Coronary artery (tissue), 2 donors: Measurements from ENCODE around the gene HPSE2.

ENCODE experiments used
- DNase-seq: peaks from one replicate; pipeline ENCODE4 v3.0.0-alpha.2; 2017; ENCODE audit warnings: low spot score
- H3K27ac ChIP-seq, 2 donors: fragments of 200-600 bp; sonication (generic); one replicate each; pipeline ENCODE4 v1.5.1; 2016 to 2019
- H3K4me3 ChIP-seq: fragments of 200-600 bp; sonication (generic); 2 replicates; pipeline ENCODE4 v1.5.1; 2016; ENCODE audit warnings: mild to moderate bottlenecking, moderate library complexity
- TF ChIP-seq, protein P1 (sequence below): fragments of 200-600 bp; sonication (generic); IDR thresholded peaks from one replicate; pipeline ENCODE4 v1.5.1; 2019; ENCODE audit warnings: antibody characterized with exemption

The HPSE2 gene

DNA sequence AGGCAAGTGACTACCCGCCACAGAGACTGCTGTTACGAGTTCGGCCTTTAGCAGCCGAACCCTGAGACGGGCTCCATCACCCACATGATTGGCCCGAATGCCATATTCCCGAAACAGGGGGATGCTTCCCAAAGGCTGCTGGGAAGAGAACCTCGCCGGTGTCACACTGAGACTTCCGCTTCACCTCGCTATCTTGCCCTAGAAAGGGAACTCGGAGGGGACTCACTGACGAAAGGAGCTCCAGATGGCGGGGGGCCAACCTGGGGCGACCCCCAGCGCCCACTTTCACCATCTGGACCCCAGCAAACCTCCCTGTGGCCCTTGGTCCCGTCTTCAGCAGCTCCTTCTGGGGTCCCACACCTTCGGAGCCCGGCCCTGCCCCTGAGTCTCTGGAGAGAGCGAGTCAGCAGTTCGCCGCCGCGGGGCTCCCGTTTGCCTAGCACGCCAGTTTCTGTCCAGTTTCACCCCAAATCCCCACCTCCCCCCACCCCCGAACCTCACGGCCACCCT is 789.4 kb downstream of the HPSE2 start:
- Histone ChIP-seq H3K4me3 (peak overlapping the region; percentile 85), H3K27ac (peak overlapping the region; percentile 92 to 94)
- TF ChIP-seq, protein P1, sequence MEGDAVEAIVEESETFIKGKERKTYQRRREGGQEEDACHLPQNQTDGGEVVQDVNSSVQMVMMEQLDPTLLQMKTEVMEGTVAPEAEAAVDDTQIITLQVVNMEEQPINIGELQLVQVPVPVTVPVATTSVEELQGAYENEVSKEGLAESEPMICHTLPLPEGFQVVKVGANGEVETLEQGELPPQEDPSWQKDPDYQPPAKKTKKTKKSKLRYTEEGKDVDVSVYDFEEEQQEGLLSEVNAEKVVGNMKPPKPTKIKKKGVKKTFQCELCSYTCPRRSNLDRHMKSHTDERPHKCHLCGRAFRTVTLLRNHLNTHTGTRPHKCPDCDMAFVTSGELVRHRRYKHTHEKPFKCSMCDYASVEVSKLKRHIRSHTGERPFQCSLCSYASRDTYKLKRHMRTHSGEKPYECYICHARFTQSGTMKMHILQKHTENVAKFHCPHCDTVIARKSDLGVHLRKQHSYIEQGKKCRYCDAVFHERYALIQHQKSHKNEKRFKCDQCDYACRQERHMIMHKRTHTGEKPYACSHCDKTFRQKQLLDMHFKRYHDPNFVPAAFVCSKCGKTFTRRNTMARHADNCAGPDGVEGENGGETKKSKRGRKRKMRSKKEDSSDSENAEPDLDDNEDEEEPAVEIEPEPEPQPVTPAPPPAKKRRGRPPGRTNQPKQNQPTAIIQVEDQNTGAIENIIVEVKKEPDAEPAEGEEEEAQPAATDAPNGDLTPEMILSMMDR = no peak
- peak; percentile 82 for DNase-seq

DNA sequence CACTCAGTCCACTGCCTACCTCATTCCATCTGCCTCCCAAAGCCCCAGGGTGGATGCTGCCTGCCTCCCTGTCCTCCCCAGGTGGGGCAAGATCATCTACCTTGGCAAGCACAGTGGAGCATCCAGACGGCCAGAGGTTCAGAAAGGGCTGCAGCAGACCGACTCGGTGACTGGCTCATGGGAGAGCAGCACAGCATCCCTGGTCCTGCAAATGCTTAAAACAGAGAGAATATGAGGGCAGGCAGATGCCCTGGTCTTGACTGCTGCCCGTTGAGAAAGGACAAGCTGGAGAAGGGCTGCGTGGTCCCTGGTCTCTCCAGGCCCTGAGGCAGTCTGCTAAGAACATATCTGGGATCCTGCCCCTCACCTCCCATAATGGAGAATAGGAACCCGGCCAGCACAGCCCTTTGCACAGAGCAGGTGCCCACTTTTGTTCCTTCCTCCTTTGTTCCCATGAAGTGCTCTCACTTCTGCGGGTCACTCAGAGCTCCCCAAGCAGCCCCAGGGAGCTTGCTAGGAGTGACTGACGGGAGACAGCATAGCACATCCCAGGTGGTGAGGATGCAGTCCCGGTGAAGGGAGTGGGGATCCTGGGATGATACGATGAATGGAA is 790.3 kb downstream of the HPSE2 start:
- TF ChIP-seq, protein P1 = no peak
- Histone ChIP-seq H3K4me3 (peak overlapping the region; percentile 85), H3K27ac (peak overlapping the region; percentile 92 to 94)
- no peak for DNase-seq

DNA sequence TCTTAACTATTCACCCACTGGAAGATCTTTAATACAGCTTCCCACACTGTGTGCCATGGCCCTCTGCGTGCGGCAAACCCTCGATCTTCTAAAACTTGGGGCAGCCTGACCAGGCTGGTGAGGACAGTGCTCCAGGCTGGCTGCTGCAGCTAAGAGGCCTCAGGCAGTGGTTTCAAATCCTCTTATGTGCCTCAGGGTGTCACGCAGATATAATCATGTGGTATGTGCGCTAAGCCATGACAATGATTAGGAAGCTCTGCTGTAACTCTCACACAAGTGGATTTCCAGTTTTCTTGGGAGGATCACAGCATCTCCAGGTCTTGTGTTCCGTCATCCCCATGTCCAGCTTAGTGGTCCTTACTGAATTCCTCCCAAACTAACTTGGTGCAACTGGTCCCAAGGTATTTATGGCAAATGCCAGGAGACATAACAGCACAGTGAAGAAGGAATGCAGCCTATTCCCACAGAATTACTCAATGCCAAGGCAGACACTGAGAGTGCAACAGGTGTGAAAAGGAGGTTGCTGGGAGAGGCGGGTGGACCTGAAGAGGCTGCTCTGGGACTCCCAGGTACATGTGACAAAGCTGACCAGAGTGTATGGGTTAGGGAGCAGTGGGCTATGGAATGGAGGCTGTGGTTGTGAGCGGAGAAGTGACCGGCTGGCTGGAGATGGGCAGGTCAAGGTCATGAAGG is 791.2 kb downstream of the HPSE2 start:
- Histone ChIP-seq H3K4me3 (no peak overlapping the region), H3K27ac (no peak overlapping the region)
- no peak for DNase-seq
- TF ChIP-seq, protein P1 = no peak

DNA sequence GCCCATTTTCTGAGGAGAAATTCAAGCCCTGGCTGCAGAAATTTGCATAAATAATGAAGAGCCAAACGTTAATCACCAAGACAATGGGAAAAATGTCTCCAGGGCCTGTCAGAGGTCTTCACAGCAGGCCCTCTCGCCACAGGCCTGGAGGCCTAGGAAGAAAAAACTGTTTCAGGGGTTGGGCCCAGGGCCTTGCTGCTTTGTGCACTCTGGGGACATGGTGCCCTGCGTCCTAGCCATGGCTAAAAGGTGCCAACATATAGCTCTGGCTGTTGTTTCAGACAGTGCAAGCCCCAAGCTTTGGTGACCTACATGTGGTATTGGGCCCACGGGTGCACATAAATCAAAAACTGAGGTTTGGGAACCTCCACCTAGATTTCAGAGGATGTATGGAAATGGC is 796.9 kb downstream of the HPSE2 start:
- TF ChIP-seq, protein P1 = no peak
- H3K4me3 ChIP-seq = no peak overlapping the region
- no peak overlapping the region for H3K27ac ChIP-seq
- DNase-seq = no peak

DNA sequence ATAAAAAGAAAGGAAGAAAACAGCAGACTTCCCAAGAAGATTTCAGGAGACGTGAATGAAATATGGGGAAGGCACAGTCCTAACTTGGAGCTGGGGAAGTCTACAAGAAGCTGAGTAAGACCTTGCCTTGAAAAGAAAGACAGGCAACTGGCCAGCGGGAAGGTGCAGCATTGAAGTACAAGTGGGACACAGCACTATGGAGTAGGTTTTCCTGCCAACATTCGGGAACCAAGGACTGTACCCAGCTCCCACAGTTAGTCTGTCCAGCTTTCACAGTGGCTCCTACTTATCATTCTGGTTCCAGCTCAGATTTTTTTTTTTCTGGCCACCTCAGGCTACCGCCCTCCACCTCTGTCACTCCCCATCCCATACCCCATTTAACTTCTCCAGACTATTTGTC is 798.9 kb downstream of the HPSE2 start:
- Histone ChIP-seq H3K27ac (no peak overlapping the region), H3K4me3 (no peak overlapping the region)
- TF ChIP-seq, protein P1 = no peak
- DNase-seq = no peak

DNA sequence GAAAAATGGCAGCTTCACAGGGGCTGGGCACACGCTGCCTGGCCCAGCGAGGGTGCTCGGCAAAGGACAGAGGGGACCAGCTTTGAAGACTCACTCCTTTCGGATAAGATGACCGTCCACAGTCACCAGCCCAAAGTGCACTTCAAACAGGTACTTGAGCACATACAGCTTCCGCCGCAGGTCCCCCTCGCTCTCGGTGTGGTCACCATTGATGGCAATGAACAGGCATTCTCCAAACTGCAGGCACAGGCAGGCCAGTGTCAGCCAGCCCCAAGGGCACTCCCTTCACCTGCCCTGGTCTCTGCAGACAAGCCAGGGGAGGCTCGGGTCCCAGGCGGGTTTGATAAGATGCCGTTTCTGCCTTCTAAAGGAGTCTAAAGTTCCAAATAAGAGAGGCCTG is 800.5 kb downstream of the HPSE2 start:
- H3K27ac ChIP-seq = no peak overlapping the region
- H3K4me3 ChIP-seq = no peak overlapping the region
- DNase-seq = no peak
- TF ChIP-seq, protein P1 = no peak
